KMS-11 (cell line): ENCODE measurements around the gene GOLGA2.

Experiments used
- H2AFZ ChIP-seq: fragments of 200-600 bp; sonication (generic); 2 replicates; pipeline ENCODE4 v1.6.1; 2016; ENCODE audit warnings: antibody characterized with exemption, mixed run types, low read depth
- H3K27ac ChIP-seq: fragments of 200-600 bp; sonication (generic); 2 replicates; pipeline ENCODE4 v1.6.1; 2016; ENCODE audit warnings: mild to moderate bottlenecking, mixed run types
- H3K27me3 ChIP-seq: fragments of 200-600 bp; sonication (generic); 2 replicates; pipeline ENCODE4 v1.6.1; 2017; ENCODE audit warnings: mild to moderate bottlenecking, low read depth, mixed run types, moderate library complexity; ENCODE audit not compliant: insufficient read depth
- H3K36me3 ChIP-seq: fragments of 200-600 bp; sonication (generic); 2 replicates; pipeline ENCODE4 v1.6.1; 2017; ENCODE audit warnings: mild to moderate bottlenecking, mixed run types; ENCODE audit not compliant: insufficient read depth
- H3K4me1 ChIP-seq: fragments of 200-600 bp; sonication (generic); 2 replicates; pipeline ENCODE4 v1.6.1; 2016; ENCODE audit warnings: mild to moderate bottlenecking, low read depth, mixed run types; ENCODE audit not compliant: poor library complexity, severe bottlenecking
- H3K4me2 ChIP-seq: fragments of 200-600 bp; sonication (generic); 2 replicates; pipeline ENCODE4 v1.7.0; 2016; ENCODE audit warnings: mild to moderate bottlenecking, mixed run types
- H3K4me3 ChIP-seq: fragments of 200-600 bp; sonication (generic); IDR thresholded peaks from 2 replicates; pipeline ENCODE4 v1.6.1; 2017; ENCODE audit warnings: low read depth, low read length, mixed read lengths; ENCODE audit not compliant: insufficient read depth
- H3K79me2 ChIP-seq: fragments of 200-600 bp; sonication (generic); 2 replicates; pipeline ENCODE4 v1.6.1; 2016; ENCODE audit warnings: low read depth, mixed run types; ENCODE audit not compliant: insufficient read depth
- H3K9ac ChIP-seq: fragments of 200-600 bp; sonication (generic); 2 replicates; pipeline ENCODE4 v1.6.1; 2016; ENCODE audit warnings: mild to moderate bottlenecking, mixed run types
- H4K20me1 ChIP-seq: fragments of 200-600 bp; sonication (generic); 2 replicates; pipeline ENCODE4 v1.6.1; 2016; ENCODE audit warnings: mild to moderate bottlenecking, mixed run types; ENCODE audit not compliant: insufficient read depth
- TF ChIP-seq, protein P1 (sequence below): fragments of 200-600 bp; sonication (generic); conservative IDR thresholded peaks from 2 replicates; pipeline ENCODE4 v1.6.1; 2017; ENCODE audit warnings: low read depth, mild to moderate bottlenecking, antibody characterized with exemption, low read length, moderate library complexity, mixed read lengths

GOLGA2 gene

GRCh38 chr9:128288273-128289004 is 12.6 kb upstream of the GOLGA2 start:
- TF ChIP-seq, protein P1, sequence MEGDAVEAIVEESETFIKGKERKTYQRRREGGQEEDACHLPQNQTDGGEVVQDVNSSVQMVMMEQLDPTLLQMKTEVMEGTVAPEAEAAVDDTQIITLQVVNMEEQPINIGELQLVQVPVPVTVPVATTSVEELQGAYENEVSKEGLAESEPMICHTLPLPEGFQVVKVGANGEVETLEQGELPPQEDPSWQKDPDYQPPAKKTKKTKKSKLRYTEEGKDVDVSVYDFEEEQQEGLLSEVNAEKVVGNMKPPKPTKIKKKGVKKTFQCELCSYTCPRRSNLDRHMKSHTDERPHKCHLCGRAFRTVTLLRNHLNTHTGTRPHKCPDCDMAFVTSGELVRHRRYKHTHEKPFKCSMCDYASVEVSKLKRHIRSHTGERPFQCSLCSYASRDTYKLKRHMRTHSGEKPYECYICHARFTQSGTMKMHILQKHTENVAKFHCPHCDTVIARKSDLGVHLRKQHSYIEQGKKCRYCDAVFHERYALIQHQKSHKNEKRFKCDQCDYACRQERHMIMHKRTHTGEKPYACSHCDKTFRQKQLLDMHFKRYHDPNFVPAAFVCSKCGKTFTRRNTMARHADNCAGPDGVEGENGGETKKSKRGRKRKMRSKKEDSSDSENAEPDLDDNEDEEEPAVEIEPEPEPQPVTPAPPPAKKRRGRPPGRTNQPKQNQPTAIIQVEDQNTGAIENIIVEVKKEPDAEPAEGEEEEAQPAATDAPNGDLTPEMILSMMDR, result no peak
- H3K4me2 ChIP-seq, result no peak overlapping the region
- H2AFZ ChIP-seq, result no peak overlapping the region
- peaks cover 3% of the 10 kb centered on the region for H3K4me1 ChIP-seq
- no peaks in the 10 kb centered on the region for H4K20me1 ChIP-seq
- no peaks in the 10 kb centered on the region for H3K36me3 ChIP-seq
- H3K27me3 ChIP-seq, result no peaks in the 10 kb centered on the region
- no peak overlapping the region for H3K27ac ChIP-seq
- H3K4me3 ChIP-seq, result no peak overlapping the region
- no peaks in the 10 kb centered on the region for H3K79me2 ChIP-seq
- H3K9ac ChIP-seq, result no peak overlapping the region

GRCh38 chr9:128286440-128286839 is 10.6 kb upstream of the GOLGA2 start:
- no peaks in the 10 kb centered on the region for H4K20me1 ChIP-seq
- H2AFZ ChIP-seq, result no peak overlapping the region
- H3K79me2 ChIP-seq, result no peaks in the 10 kb centered on the region
- H3K4me1 ChIP-seq, result peaks cover 3% of the 10 kb centered on the region
- H3K27ac ChIP-seq, result no peak overlapping the region
- H3K4me2 ChIP-seq, result no peak overlapping the region
- TF ChIP-seq, protein P1, result no peak
- H3K36me3 ChIP-seq, result no peaks in the 10 kb centered on the region
- H3K27me3 ChIP-seq, result no peaks in the 10 kb centered on the region
- H3K9ac ChIP-seq, result no peak overlapping the region
- no peak overlapping the region for H3K4me3 ChIP-seq

- Histone ChIP-seq H3K4me3 (no peak overlapping the region), H3K9ac (no peak overlapping the region), H3K27me3 (no peaks in the 10 kb centered on the region), H3K4me2 (no peak overlapping the region), H3K27ac (no peak overlapping the region), H4K20me1 (no peaks in the 10 kb centered on the region), H2AFZ (no peak overlapping the region), H3K36me3 (no peaks in the 10 kb centered on the region), H3K4me1 (peaks cover 3% of the 10 kb centered on the region), H3K79me2 (no peaks in the 10 kb centered on the region)
- TF ChIP-seq, protein P1, result no peak
Measured at GRCh38 chr9:128285033-128285784, 9.4 kb upstream of the GOLGA2 start.

GRCh38 chr9:128282500-128282899 is 6.7 kb upstream of the GOLGA2 start:
- Histone ChIP-seq H3K79me2 (no peaks in the 10 kb centered on the region), H3K27me3 (no peaks in the 10 kb centered on the region)

More at GRCh38 chr9:128282500-128282899, 6.7 kb upstream of the GOLGA2 start:
- Histone ChIP-seq H3K4me2 (no peak overlapping the region), H3K4me3 (no peak overlapping the region), H3K9ac (no peak overlapping the region), H3K36me3 (no peaks in the 10 kb centered on the region), H2AFZ (no peak overlapping the region), H3K4me1 (no peaks in the 10 kb centered on the region), H4K20me1 (no peaks in the 10 kb centered on the region), H3K27ac (no peak overlapping the region)
- TF ChIP-seq, protein P1, result no peak
